ENCODE data around the gene ANO2.

DNA sequence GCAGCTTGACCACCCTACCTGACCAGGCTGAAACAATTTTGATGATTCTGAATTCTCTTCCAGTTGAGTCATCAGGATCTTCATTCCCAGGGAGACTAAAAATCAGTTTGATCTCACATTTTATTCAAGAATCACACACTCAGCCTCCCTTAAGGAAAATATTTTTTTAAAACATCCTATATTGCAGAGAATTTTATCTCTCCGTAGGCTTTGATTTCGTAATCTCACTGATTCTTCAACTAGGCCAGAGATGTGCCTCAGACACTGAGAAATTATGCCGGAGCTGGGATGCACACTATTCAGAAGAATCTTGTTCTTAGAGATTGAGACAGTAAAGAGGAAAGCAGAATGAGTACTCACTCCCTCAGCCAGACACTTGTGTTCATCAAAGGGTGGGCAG, 7.0 kb upstream of the ANO2 start:
- TF ChIP-seq EGR1 (IDR thresholded peaks at IDR 0.05) (no peak), EP300 (IDR thresholded peaks at IDR 0.05; ENCODE audit: borderline replicate concordance) (no peak)
